ENCODE results near the gene EFCAB14. TPM values are rescaled to one million over a fixed set of nuclear protein-coding genes. Genes with fewer than 3 reads are reported as not detected.

The EFCAB14 gene
- total RNA-seq, 1 donor = 63.7 TPM

DNA sequence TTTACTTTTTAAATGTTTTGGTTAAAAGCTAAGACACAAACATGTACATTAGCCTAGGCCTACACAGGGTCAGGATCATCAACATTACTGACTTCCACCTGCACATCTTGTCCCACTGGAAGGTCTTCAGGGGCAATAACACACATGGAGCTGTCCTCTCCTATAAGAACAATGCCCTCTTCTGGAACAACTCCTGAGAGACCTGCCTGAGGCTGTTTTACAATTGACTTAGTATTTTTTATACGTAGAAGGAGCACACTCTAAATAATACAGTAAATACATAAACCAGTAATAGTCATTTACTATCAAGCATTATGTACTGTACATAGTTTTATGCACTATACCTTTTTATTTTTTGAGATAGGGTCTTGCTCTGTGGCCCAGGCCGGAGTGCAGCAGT is 88.2 kb downstream of the EFCAB14 start:
- Histone ChIP-seq H3K79me2 (ENCODE audit: insufficient read depth, low read length) (no peaks in the 10 kb centered on the region), H3K27ac (ENCODE audit: low read depth, low read length) (no peak overlapping the region), H3K27me3 (ENCODE audit: insufficient read depth, low read length) (no peaks in the 10 kb centered on the region), H4K20me1 (ENCODE audit: insufficient read depth, low read length) (no peaks in the 10 kb centered on the region), H3K4me3 (ENCODE audit: insufficient read depth, low read length) (no peak overlapping the region), H3K4me1 (ENCODE audit: insufficient read depth, low read length) (no peaks in the 10 kb centered on the region), H3K36me3 (ENCODE audit: insufficient read depth, low read length) (peaks cover 25% of the 10 kb centered on the region), H3K4me2 (ENCODE audit: insufficient read depth, low read length) (no peak overlapping the region), H3K9me3 (ENCODE audit: low read depth, low read length) (no peaks in the 10 kb centered on the region), H2AFZ (ENCODE audit: low read length) (no peak overlapping the region)
- DNase-seq (ENCODE audit: insufficient read length, low spot score, missing footprints) = peak; percentile 50
- TF ChIP-seq, protein P1, sequence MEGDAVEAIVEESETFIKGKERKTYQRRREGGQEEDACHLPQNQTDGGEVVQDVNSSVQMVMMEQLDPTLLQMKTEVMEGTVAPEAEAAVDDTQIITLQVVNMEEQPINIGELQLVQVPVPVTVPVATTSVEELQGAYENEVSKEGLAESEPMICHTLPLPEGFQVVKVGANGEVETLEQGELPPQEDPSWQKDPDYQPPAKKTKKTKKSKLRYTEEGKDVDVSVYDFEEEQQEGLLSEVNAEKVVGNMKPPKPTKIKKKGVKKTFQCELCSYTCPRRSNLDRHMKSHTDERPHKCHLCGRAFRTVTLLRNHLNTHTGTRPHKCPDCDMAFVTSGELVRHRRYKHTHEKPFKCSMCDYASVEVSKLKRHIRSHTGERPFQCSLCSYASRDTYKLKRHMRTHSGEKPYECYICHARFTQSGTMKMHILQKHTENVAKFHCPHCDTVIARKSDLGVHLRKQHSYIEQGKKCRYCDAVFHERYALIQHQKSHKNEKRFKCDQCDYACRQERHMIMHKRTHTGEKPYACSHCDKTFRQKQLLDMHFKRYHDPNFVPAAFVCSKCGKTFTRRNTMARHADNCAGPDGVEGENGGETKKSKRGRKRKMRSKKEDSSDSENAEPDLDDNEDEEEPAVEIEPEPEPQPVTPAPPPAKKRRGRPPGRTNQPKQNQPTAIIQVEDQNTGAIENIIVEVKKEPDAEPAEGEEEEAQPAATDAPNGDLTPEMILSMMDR (IDR thresholded peaks at IDR 0.05; ENCODE audit: extremely low read depth, low read depth, low read length) = no peak

Other genes starting within 250 kb of the EFCAB14 start
- not detected in 2 replicates for gene DMBX1, start 229.3 kb downstream of the EFCAB14 start, total RNA-seq
- not detected in 2 replicates for gene KNCN, start 167.5 kb downstream of the EFCAB14 start, total RNA-seq
- gene MKNK1, start 114.8 kb downstream of the EFCAB14 start, total RNA-seq = 25.9 and 31.8 TPM in 2 replicates
- gene MOB3C, start 102.3 kb downstream of the EFCAB14 start, total RNA-seq = 8.3 and 8.7 TPM in 2 replicates
- gene ATPAF1, start 50.8 kb downstream of the EFCAB14 start, total RNA-seq = 53.6 and 57.8 TPM in 2 replicates
- gene TEX38, start 47.3 kb downstream of the EFCAB14 start, total RNA-seq = 0.29 TPM in 1 of 2 replicates, not detected in the other
- gene CYP4B1, start 79.9 kb upstream of the EFCAB14 start, total RNA-seq = not detected in 2 replicates
- gene CYP4A11, start 222.4 kb upstream of the EFCAB14 start, total RNA-seq = not detected in 2 replicates

All from osteoblast (primary cell).